Panc1 (cell line): Measurements from ENCODE around the gene SLIT1. TPM values are rescaled to one million over a fixed set of nuclear protein-coding genes. Genes with fewer than 3 reads are reported as not detected.
A peak's percentile ranks its signal among the peaks of the same experiment; 100 is the strongest.

ENCODE experiments used
- ATAC-seq: fragments of 200-7000 bp; cut with Tn5 transposase; 2 replicates; pipeline ENCODE4 v1.9.1; 2020; ENCODE audit warnings: mild to moderate bottlenecking, moderate library complexity
- BruUV-seq: library from RNA; stranded (reverse); fragments of 400-500 nt; replicated peaks from 2 replicates; lab custom pipeline; 2021; lab: Mats Ljungman, UMichigan
- CTCF ChIA-PET: fragments of 300-600 bp; sonication (Branson Sonifier 250); formaldehyde crosslinking; loops from one replicate; lab custom pipeline; 2022; ENCODE audit warnings: antibody characterized with exemption; lab: Charles Lee
- POLR2A ChIA-PET: fragments of 300-600 bp; sonication (Branson Sonifier 250); formaldehyde crosslinking; loops from one replicate; lab custom pipeline; 2022; ENCODE audit warnings: antibody characterized with exemption; lab: Charles Lee
- DNase-seq: peaks from one replicate; pipeline ENCODE4 v3.0.0-alpha.2; 2010; ENCODE audit warnings: low read depth, low spot score
- H3K27ac ChIP-seq: 2 replicates; pipeline ENCODE4 v1.5.1; 2011; ENCODE audit warnings: mild to moderate bottlenecking, low read length, inconsistent platforms
- H3K27me3 ChIP-seq: fragments of 200-500 bp; sonication (Bioruptor generic); 2 replicates; pipeline ENCODE4 v1.6.0; 2014; ENCODE audit warnings: low read length, inconsistent platforms; ENCODE audit not compliant: control insufficient read depth, insufficient read depth
- H3K36me3 ChIP-seq: fragments of 200-500 bp; sonication (Bioruptor generic); 2 replicates; pipeline ENCODE4 v1.5.1; 2014; ENCODE audit warnings: inconsistent platforms, mild to moderate bottlenecking, low read length, moderate library complexity; ENCODE audit not compliant: control insufficient read depth, insufficient read depth
- H3K4me1 ChIP-seq: 2 replicates; pipeline ENCODE4 v1.5.1; 2011; ENCODE audit warnings: inconsistent platforms, mild to moderate bottlenecking, low read length, moderate library complexity; ENCODE audit not compliant: control insufficient read depth, insufficient read depth
- H3K4me3 ChIP-seq, 2 experiments: 2 replicates each; pipeline ENCODE4 v1.5.1; 2011 to 2012; ENCODE audit warnings: low read depth in 2 of 2, low read length in 2 of 2, mild to moderate bottlenecking in 2 of 2, inconsistent platforms in 1 of 2, moderate library complexity in 1 of 2
- H3K9me3 ChIP-seq: fragments of 200-500 bp; sonication (Bioruptor generic); 2 replicates; pipeline ENCODE4 v1.5.1; 2014; ENCODE audit warnings: low read depth, mild to moderate bottlenecking, inconsistent platforms, low read length, moderate library complexity; ENCODE audit not compliant: control insufficient read depth, insufficient read depth
- POLR2AphosphoS5 ChIP-seq: IDR thresholded peaks from 2 replicates; pipeline ENCODE4 v1.6.1; 2012; ENCODE audit warnings: mild to moderate bottlenecking, low read depth, low read length, moderate library complexity
- SIN3A ChIP-seq: IDR thresholded peaks from 2 replicates; pipeline ENCODE4 v1.6.1; 2012; ENCODE audit warnings: low read depth, mild to moderate bottlenecking, low read length, moderate library complexity, borderline replicate concordance; ENCODE audit not compliant: insufficient read depth
- TCF7L2 ChIP-seq: IDR thresholded peaks from 2 replicates; pipeline ENCODE4 v1.6.1; 2011; ENCODE audit warnings: mild to moderate bottlenecking, low read depth, low read length, inconsistent platforms
- in situ Hi-C: cut with HindIII; loops from 2 replicates; pipeline ENCODE4 v1.10.0; 2016; ENCODE audit warnings: low sequenced_read_pairs, low pct_unique_long_range_greater_than_20kb
- intact Hi-C: fragments of 100-400 bp; cut with micrococcal nuclease; formaldehyde crosslinking; loops from one replicate; pipeline ENCODE4 v1.10.0; 2022; ENCODE audit not compliant: unreplicated experiment
- total RNA-seq: library from RNA; stranded (reverse); gene quantifications from one replicate; pipeline ENCODE4 v1.2.1, GENCODE V29; 2021; ENCODE audit not compliant: unreplicated experiment
- TF ChIP-seq, protein P1 (sequence below): fragments of 450-650 bp; IDR thresholded peaks from 2 replicates; pipeline ENCODE4 v1.5.1; 2017; ENCODE audit warnings: mild to moderate bottlenecking
- TF ChIP-seq, protein P2 (sequence below), 2 experiments: IDR thresholded peaks; 2 replicates each; pipeline ENCODE4 v1.6.1; 2011 to 2012; ENCODE audit warnings: low read depth in 2 of 2, control low read depth in 1 of 2, low read length in 1 of 2, mild to moderate bottlenecking in 1 of 2, moderate library complexity in 1 of 2; ENCODE audit not compliant: insufficient read depth in 1 of 2

The SLIT1 gene
- total RNA-seq, 1 experiment from 2014 or later = 2.6 TPM

DNA sequence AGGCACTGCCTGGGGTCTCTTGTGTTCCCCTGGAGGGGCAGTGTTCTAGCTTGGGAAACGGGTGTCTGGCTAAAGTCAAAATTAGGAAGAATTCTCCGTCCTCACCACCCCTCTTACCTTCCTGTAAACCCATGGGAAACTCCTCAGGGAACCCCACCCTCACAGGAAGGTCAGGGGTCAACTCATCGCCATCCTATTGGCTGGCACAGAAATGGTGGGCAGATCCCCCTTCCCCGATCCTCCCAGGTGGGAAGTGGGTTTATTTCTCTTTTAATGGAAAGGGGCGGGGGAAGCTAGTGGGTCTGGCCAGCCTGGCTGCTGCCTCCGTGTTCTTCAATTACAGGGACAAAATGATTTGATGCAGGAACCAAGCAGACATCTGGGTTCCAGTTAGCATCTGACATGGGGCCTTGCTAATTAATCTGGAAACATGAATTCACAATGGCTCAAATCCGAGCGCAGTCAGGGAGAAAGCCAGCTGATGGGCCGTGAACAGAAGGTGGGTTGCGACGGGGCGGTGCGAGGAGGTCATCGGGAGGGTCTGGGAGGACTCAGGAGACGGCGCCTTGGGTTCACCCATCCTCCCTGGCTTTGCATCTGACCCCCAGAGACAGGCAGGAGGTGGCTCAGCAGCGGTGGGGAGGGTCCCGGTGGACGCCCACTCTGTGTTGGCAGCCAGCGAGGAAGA is 66.6 kb downstream of the SLIT1 start:
- POLR2A ChIA-PET = no interaction called here
- no peaks in the 10 kb centered on the region for H3K36me3 ChIP-seq
- DNase-seq (no peak), ATAC-seq (no peak)
- no peaks in the 10 kb centered on the region for H3K9me3 ChIP-seq
- H3K4me3 ChIP-seq = no peak overlapping the region
- in situ Hi-C loops (no loop called here), intact Hi-C loops (loop anchor here (2.0 kb wide), 1 partner anchor 46 kb away; no protein-coding TSS in a partner anchor)
- no peaks in the 10 kb centered on the region for H3K4me1 ChIP-seq
- TF ChIP-seq, protein P1, sequence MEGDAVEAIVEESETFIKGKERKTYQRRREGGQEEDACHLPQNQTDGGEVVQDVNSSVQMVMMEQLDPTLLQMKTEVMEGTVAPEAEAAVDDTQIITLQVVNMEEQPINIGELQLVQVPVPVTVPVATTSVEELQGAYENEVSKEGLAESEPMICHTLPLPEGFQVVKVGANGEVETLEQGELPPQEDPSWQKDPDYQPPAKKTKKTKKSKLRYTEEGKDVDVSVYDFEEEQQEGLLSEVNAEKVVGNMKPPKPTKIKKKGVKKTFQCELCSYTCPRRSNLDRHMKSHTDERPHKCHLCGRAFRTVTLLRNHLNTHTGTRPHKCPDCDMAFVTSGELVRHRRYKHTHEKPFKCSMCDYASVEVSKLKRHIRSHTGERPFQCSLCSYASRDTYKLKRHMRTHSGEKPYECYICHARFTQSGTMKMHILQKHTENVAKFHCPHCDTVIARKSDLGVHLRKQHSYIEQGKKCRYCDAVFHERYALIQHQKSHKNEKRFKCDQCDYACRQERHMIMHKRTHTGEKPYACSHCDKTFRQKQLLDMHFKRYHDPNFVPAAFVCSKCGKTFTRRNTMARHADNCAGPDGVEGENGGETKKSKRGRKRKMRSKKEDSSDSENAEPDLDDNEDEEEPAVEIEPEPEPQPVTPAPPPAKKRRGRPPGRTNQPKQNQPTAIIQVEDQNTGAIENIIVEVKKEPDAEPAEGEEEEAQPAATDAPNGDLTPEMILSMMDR = no peak
- TF ChIP-seq SIN3A = no peak
- no peak for TF ChIP-seq TCF7L2
- TF ChIP-seq POLR2AphosphoS5 = no peak
- TF ChIP-seq, protein P2, sequence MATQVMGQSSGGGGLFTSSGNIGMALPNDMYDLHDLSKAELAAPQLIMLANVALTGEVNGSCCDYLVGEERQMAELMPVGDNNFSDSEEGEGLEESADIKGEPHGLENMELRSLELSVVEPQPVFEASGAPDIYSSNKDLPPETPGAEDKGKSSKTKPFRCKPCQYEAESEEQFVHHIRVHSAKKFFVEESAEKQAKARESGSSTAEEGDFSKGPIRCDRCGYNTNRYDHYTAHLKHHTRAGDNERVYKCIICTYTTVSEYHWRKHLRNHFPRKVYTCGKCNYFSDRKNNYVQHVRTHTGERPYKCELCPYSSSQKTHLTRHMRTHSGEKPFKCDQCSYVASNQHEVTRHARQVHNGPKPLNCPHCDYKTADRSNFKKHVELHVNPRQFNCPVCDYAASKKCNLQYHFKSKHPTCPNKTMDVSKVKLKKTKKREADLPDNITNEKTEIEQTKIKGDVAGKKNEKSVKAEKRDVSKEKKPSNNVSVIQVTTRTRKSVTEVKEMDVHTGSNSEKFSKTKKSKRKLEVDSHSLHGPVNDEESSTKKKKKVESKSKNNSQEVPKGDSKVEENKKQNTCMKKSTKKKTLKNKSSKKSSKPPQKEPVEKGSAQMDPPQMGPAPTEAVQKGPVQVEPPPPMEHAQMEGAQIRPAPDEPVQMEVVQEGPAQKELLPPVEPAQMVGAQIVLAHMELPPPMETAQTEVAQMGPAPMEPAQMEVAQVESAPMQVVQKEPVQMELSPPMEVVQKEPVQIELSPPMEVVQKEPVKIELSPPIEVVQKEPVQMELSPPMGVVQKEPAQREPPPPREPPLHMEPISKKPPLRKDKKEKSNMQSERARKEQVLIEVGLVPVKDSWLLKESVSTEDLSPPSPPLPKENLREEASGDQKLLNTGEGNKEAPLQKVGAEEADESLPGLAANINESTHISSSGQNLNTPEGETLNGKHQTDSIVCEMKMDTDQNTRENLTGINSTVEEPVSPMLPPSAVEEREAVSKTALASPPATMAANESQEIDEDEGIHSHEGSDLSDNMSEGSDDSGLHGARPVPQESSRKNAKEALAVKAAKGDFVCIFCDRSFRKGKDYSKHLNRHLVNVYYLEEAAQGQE (IDR thresholded peaks at IDR 0.05; ENCODE audit: insufficient read depth in 1 of 2, low read depth in 2 of 2, low read length in 1 of 2) = no peak
- no TSS peak for BruUV-seq
- CTCF ChIA-PET = interaction anchor here (1.3 kb wide), 1 partner anchor 46 kb away, joined by 5 read pairs; no protein-coding TSS in a partner anchor
- peaks cover 13% of the 10 kb centered on the region for H3K27me3 ChIP-seq
- H3K27ac ChIP-seq = no peak overlapping the region

DNA sequence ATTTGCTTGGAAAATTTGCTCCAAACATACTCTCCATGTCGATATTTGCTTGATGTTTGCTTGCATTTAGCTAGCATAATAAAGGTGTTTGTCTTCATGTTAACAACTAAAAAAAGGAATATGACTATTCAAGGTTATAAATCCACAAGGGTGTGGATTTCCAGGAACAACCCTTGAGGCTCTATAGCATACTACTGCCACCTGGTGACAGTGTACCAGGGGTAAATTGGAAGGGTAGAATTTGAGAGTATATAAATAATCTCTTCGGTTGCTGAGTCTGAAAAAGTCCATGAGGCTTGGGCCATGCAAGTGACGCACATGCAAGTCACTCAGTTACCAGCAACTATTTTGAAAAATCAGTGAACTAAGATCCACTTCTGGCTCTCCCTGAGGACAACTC is 68.4 kb downstream of the SLIT1 start:
- ATAC-seq (peak; percentile 47; the same call in 1 of the 2 replicates), DNase-seq (peak; percentile 5)
- ChIA-PET CTCF (interaction anchor here (2.5 kb wide), 1 partner anchor 45 kb away, joined by 11 read pairs; no protein-coding TSS in a partner anchor), POLR2A (no interaction called here)
- Histone ChIP-seq H3K36me3 (no peaks in the 10 kb centered on the region), H3K27ac (no peak overlapping the region), H3K27me3 (peaks cover 8% of the 10 kb centered on the region; the same call in 1 of the 2 replicates), H3K9me3 (no peaks in the 10 kb centered on the region), H3K4me1 (no peaks in the 10 kb centered on the region), H3K4me3 (no peak overlapping the region)
- no peak for TF ChIP-seq POLR2AphosphoS5
- in situ Hi-C loops (no loop called here), intact Hi-C loops (no loop called here)
- BruUV-seq = no TSS peak
